ENCODE data around the gene TLNRD1. TPM values are rescaled to one million over a fixed set of nuclear protein-coding genes. Genes with fewer than 3 reads are reported as not detected.

TLNRD1 gene
- total RNA-seq, 1 donor from 2014 or later: 19.1 TPM

DNA sequence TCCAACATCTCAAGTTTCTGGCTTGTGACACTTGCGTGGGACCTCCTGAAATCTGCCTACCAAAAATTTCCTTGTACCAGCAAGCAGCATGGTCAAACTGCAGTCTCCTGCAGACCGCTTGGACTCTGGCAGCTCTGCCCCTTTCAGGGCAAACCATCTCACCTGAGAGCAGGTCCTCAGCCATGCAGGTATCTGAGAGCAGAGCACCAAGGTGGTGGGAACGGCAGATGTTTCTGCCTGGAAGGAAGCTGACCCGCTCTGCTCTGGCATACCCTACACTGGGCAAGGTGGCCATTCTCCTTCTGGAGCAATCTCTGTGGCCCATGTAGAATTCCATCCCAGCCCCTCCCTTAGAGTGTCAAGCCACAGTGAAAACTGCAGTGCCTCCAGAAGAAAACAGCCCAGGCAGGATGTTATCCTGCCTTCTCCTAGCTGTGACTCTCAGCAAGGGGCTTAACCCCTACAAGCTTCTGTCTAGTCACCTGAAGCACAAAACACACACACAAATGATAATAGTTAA lies 32.7 kb upstream of the TLNRD1 start:
- H3K27ac Mint-ChIP-seq: no peak overlapping the region
- intact Hi-C loops (cut with micrococcal nuclease): no loop called here
- H3K27me3 Mint-ChIP-seq (ENCODE audit: low read depth): no peaks in the 10 kb centered on the region
- no peak overlapping the region for H3K4me3 Mint-ChIP-seq (ENCODE audit: low read depth)
- peaks cover 16% of the 10 kb centered on the region for H3K9me3 Mint-ChIP-seq
- peaks cover 2% of the 10 kb centered on the region for H3K4me1 Mint-ChIP-seq (ENCODE audit: low read depth)
- no peak for DNase-seq (ENCODE audit: low spot score)
- peaks cover 57% of the 10 kb centered on the region for H3K36me3 Mint-ChIP-seq (ENCODE audit: low read depth)

- H3K27ac Mint-ChIP-seq: no peak overlapping the region
- no peak for DNase-seq (ENCODE audit: low spot score)
- peaks cover 2% of the 10 kb centered on the region for H3K4me1 Mint-ChIP-seq (ENCODE audit: low read depth)
- no peaks in the 10 kb centered on the region for H3K27me3 Mint-ChIP-seq (ENCODE audit: low read depth)
- peaks cover 13% of the 10 kb centered on the region for H3K9me3 Mint-ChIP-seq
- intact Hi-C loops (cut with micrococcal nuclease): no loop called here
- H3K4me3 Mint-ChIP-seq (ENCODE audit: low read depth): no peak overlapping the region
- H3K36me3 Mint-ChIP-seq (ENCODE audit: low read depth): peaks cover 48% of the 10 kb centered on the region
Measured at GRCh38 chr15:80969316-80969715, 31.4 kb upstream of the TLNRD1 start.

DNA sequence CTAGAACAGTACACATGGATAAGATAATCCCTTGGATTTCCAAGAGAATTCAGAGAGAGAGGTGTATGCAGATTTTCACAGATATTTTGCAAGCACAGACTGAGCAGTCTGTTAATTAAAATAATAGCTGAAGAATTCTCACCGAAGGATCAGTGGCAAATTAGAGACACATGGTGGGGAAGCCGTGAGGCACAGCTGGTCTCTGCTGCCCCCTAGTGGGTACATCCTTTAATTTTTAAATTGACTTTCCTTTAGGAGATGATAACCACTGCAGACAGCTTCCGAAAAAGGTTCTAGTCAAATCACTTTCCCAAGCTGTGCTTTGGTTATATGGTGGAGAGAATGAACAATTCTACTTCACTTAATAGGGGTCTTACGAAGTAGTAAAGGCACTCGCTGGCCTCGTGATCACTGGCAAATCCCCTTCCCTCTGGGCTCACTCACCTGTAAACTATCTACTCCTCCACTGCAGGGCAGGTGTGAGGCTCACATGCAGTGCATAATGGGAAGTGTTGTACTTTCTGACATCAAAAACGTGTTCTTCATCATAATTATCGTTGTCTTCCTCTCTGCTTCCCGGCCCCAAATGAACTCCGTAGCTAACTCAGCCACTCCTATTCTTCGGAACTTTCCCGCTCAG lies 30.6 kb upstream of the TLNRD1 start:
- H3K27ac Mint-ChIP-seq: no peak overlapping the region
- H3K36me3 Mint-ChIP-seq (ENCODE audit: low read depth): peaks cover 41% of the 10 kb centered on the region
- no peak overlapping the region for H3K4me3 Mint-ChIP-seq (ENCODE audit: low read depth)
- DNase-seq (ENCODE audit: low spot score): peak; percentile 30
- peaks cover 5% of the 10 kb centered on the region for H3K9me3 Mint-ChIP-seq
- H3K27me3 Mint-ChIP-seq (ENCODE audit: low read depth): no peaks in the 10 kb centered on the region
- H3K4me1 Mint-ChIP-seq (ENCODE audit: low read depth): peaks cover 2% of the 10 kb centered on the region
- intact Hi-C loops (cut with micrococcal nuclease): loop anchor here (1.0 to 2.0 kb wide), 2 partner anchors 191 to 514 kb away; partner anchors contain the start of gene CEMIP

- H3K36me3 Mint-ChIP-seq (ENCODE audit: low read depth): peaks cover 41% of the 10 kb centered on the region
- intact Hi-C loops (cut with micrococcal nuclease): loop anchor here (1.0 to 2.0 kb wide), 2 partner anchors 192 to 514 kb away; partner anchors contain the start of gene CEMIP
- no peak for DNase-seq (ENCODE audit: low spot score)
- H3K4me3 Mint-ChIP-seq (ENCODE audit: low read depth): no peak overlapping the region
- no peak overlapping the region for H3K27ac Mint-ChIP-seq
- H3K4me1 Mint-ChIP-seq (ENCODE audit: low read depth): peaks cover 8% of the 10 kb centered on the region
- no peaks in the 10 kb centered on the region for H3K9me3 Mint-ChIP-seq
- no peaks in the 10 kb centered on the region for H3K27me3 Mint-ChIP-seq (ENCODE audit: low read depth)
Measured at GRCh38 chr15:80970658-80971057, 30.1 kb upstream of the TLNRD1 start.

DNA sequence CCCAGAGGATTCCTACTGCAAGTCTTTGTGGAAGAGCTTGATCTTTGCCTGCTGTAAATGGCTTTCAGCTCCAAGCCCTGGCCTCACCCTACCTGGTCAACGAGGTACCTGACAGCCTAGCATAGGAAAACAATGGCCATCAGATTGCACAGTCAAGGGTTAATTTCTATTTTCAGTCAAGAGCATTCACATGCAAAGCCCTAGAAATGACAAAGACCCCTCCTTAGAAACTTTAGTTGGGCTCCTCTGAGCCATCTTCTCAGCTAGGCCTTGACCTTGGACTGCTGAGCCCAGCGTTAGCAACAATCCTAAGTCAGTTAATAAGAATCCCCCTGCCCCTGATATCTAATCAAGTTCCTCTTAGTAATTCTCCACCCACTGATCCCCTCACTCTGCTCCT lies 29.6 kb upstream of the TLNRD1 start:
- Mint-ChIP-seq H3K36me3 (ENCODE audit: low read depth) (peaks cover 39% of the 10 kb centered on the region), H3K4me1 (ENCODE audit: low read depth) (peaks cover 8% of the 10 kb centered on the region), H3K9me3 (no peaks in the 10 kb centered on the region), H3K27ac (no peak overlapping the region), H3K4me3 (ENCODE audit: low read depth) (no peak overlapping the region), H3K27me3 (ENCODE audit: low read depth) (no peaks in the 10 kb centered on the region)
- intact Hi-C loops (cut with micrococcal nuclease): loop anchor here (2.0 kb wide), 1 partner anchor 192 kb away; the partner anchor contains the start of gene CEMIP
- no peak for DNase-seq (ENCODE audit: low spot score)

DNA sequence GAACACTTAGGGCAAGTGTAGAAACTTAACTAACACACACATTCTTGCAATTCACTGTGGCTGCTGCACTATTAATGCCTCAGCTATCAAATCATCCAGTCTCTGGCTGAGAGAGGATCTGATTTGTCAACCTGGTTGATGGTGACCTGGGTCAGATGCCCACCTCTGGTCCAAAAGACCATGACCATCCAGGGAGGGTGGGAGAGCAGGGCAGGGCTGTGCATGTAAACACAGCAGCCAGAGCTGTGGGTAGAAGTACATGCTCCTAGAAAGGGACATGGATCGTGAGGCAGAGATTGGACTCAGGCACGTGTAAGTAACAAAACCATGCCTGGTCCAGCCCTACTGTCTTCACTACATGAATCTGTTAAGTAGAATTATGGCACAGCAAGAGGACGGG lies 28.4 kb upstream of the TLNRD1 start:
- intact Hi-C loops (cut with micrococcal nuclease): no loop called here
- H3K4me1 Mint-ChIP-seq (ENCODE audit: low read depth): peaks cover 16% of the 10 kb centered on the region
- H3K36me3 Mint-ChIP-seq (ENCODE audit: low read depth): peaks cover 41% of the 10 kb centered on the region
- H3K27me3 Mint-ChIP-seq (ENCODE audit: low read depth): no peaks in the 10 kb centered on the region
- H3K27ac Mint-ChIP-seq: no peak overlapping the region
- H3K4me3 Mint-ChIP-seq (ENCODE audit: low read depth): no peak overlapping the region
- H3K9me3 Mint-ChIP-seq: no peaks in the 10 kb centered on the region
- DNase-seq (ENCODE audit: low spot score): no peak

GRCh38 chr15:80974914-80975313 lies 25.8 kb upstream of the TLNRD1 start:
- H3K4me1 Mint-ChIP-seq (ENCODE audit: low read depth): peaks cover 34% of the 10 kb centered on the region
- DNase-seq (ENCODE audit: low spot score): no peak
- H3K9me3 Mint-ChIP-seq: no peaks in the 10 kb centered on the region
- intact Hi-C loops (cut with micrococcal nuclease): loop anchor here (5.0 kb wide), 1 partner anchor 132 kb away; no protein-coding TSS in a partner anchor
- H3K4me3 Mint-ChIP-seq (ENCODE audit: low read depth): no peak overlapping the region
- no peaks in the 10 kb centered on the region for H3K27me3 Mint-ChIP-seq (ENCODE audit: low read depth)
- H3K36me3 Mint-ChIP-seq (ENCODE audit: low read depth): peaks cover 57% of the 10 kb centered on the region
- H3K27ac Mint-ChIP-seq: no peak overlapping the region

DNA sequence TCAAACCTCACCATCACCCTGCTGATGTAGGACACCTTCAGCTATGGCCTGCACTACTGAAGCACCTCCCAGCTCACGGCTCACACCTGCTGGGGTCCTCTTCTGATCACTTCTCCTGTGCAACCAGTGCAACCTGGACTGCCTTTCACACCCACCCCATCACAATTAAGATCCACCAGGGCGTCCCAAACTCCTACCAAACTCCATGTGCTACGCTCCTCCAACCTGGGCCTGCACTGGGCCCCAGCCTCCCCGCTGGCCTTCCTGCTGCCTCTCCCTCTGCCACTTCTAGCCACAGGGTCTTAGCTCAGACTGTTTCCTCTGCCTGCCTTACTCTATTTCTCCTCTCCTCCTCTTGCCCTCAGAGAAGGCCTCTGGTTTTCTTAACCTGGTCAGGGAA lies 23.9 kb upstream of the TLNRD1 start:
- Mint-ChIP-seq H3K4me1 (ENCODE audit: low read depth) (peaks cover 35% of the 10 kb centered on the region), H3K36me3 (ENCODE audit: low read depth) (peaks cover 58% of the 10 kb centered on the region), H3K27ac (no peak overlapping the region), H3K4me3 (ENCODE audit: low read depth) (no peak overlapping the region), H3K9me3 (no peaks in the 10 kb centered on the region), H3K27me3 (ENCODE audit: low read depth) (no peaks in the 10 kb centered on the region)
- intact Hi-C loops (cut with micrococcal nuclease): loop anchor here (5.0 kb wide), 1 partner anchor 130 kb away; no protein-coding TSS in a partner anchor
- no peak for DNase-seq (ENCODE audit: low spot score)

GRCh38 chr15:80977627-80978036 lies 23.1 kb upstream of the TLNRD1 start:
- no peak for DNase-seq (ENCODE audit: low spot score)
- no peak overlapping the region for H3K27ac Mint-ChIP-seq
- H3K36me3 Mint-ChIP-seq (ENCODE audit: low read depth): peaks cover 59% of the 10 kb centered on the region
- intact Hi-C loops (cut with micrococcal nuclease): loop anchor here (5.0 kb wide), 1 partner anchor 130 kb away; no protein-coding TSS in a partner anchor
- no peaks in the 10 kb centered on the region for H3K27me3 Mint-ChIP-seq (ENCODE audit: low read depth)
- no peaks in the 10 kb centered on the region for H3K9me3 Mint-ChIP-seq
- no peak overlapping the region for H3K4me3 Mint-ChIP-seq (ENCODE audit: low read depth)
- H3K4me1 Mint-ChIP-seq (ENCODE audit: low read depth): peaks cover 42% of the 10 kb centered on the region

GRCh38 chr15:80978685-80979329 lies 21.9 kb upstream of the TLNRD1 start:
- H3K4me3 Mint-ChIP-seq (ENCODE audit: low read depth): no peak overlapping the region
- no peaks in the 10 kb centered on the region for H3K27me3 Mint-ChIP-seq (ENCODE audit: low read depth)
- H3K4me1 Mint-ChIP-seq (ENCODE audit: low read depth): peaks cover 45% of the 10 kb centered on the region
- intact Hi-C loops (cut with micrococcal nuclease): loop anchor here (5.0 kb wide), 1 partner anchor 128 kb away; no protein-coding TSS in a partner anchor
- no peak for DNase-seq (ENCODE audit: low spot score)
- H3K36me3 Mint-ChIP-seq (ENCODE audit: low read depth): peaks cover 65% of the 10 kb centered on the region
- H3K27ac Mint-ChIP-seq: peak overlapping the region; percentile 73
- no peaks in the 10 kb centered on the region for H3K9me3 Mint-ChIP-seq

GRCh38 chr15:80979538-80980200 lies 21.1 kb upstream of the TLNRD1 start:
- H3K36me3 Mint-ChIP-seq (ENCODE audit: low read depth): peaks cover 61% of the 10 kb centered on the region
- intact Hi-C loops (cut with micrococcal nuclease): loop anchor here (5.0 kb wide), 1 partner anchor 128 kb away; no protein-coding TSS in a partner anchor

DNA sequence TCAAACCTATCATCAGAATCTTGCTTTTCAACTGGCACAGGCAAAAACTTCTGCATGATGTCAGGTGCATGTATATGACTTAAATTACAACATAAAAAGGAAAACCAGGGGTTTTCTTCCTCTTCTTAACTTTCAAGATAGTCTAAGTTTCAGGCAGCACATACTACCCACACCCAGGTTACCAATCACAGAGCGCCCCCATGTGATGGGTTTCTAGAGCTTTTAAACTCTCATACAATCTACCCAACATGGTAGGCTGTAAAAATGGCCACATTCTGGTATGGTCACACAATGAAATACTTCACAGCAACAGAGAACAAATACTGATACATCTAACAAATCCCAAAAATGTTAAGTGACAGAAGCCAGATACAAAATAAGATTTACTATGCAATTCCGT lies 18.5 kb upstream of the TLNRD1 start:
- no peaks in the 10 kb centered on the region for H3K9me3 Mint-ChIP-seq
- no peak for DNase-seq (ENCODE audit: low spot score)
- H3K27ac Mint-ChIP-seq: peak overlapping the region; percentile 48
- peaks cover 52% of the 10 kb centered on the region for H3K4me1 Mint-ChIP-seq (ENCODE audit: low read depth)
- no peaks in the 10 kb centered on the region for H3K27me3 Mint-ChIP-seq (ENCODE audit: low read depth)
- intact Hi-C loops (cut with micrococcal nuclease): no loop called here
- H3K4me3 Mint-ChIP-seq (ENCODE audit: low read depth): no peak overlapping the region
- peaks cover 61% of the 10 kb centered on the region for H3K36me3 Mint-ChIP-seq (ENCODE audit: low read depth)

More at GRCh38 chr15:80979538-80980200, 21.1 kb upstream of the TLNRD1 start:
- H3K27me3 Mint-ChIP-seq (ENCODE audit: low read depth): no peaks in the 10 kb centered on the region
- H3K27ac Mint-ChIP-seq: peak overlapping the region; percentile 21
- H3K4me3 Mint-ChIP-seq (ENCODE audit: low read depth): no peak overlapping the region
- H3K9me3 Mint-ChIP-seq: no peaks in the 10 kb centered on the region
- H3K4me1 Mint-ChIP-seq (ENCODE audit: low read depth): peaks cover 51% of the 10 kb centered on the region
- no peak for DNase-seq (ENCODE audit: low spot score)
